Brain pericyte (primary cell): ENCODE data around the gene OPA1.

Experiments used
- DNase-seq: peaks from one replicate; pipeline ENCODE4 v3.0.0-alpha.2; 2012; ENCODE audit warnings: low read depth, low spot score

Gene OPA1, protein sequence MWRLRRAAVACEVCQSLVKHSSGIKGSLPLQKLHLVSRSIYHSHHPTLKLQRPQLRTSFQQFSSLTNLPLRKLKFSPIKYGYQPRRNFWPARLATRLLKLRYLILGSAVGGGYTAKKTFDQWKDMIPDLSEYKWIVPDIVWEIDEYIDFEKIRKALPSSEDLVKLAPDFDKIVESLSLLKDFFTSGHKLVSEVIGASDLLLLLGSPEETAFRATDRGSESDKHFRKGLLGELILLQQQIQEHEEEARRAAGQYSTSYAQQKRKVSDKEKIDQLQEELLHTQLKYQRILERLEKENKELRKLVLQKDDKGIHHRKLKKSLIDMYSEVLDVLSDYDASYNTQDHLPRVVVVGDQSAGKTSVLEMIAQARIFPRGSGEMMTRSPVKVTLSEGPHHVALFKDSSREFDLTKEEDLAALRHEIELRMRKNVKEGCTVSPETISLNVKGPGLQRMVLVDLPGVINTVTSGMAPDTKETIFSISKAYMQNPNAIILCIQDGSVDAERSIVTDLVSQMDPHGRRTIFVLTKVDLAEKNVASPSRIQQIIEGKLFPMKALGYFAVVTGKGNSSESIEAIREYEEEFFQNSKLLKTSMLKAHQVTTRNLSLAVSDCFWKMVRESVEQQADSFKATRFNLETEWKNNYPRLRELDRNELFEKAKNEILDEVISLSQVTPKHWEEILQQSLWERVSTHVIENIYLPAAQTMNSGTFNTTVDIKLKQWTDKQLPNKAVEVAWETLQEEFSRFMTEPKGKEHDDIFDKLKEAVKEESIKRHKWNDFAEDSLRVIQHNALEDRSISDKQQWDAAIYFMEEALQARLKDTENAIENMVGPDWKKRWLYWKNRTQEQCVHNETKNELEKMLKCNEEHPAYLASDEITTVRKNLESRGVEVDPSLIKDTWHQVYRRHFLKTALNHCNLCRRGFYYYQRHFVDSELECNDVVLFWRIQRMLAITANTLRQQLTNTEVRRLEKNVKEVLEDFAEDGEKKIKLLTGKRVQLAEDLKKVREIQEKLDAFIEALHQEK

DNA sequence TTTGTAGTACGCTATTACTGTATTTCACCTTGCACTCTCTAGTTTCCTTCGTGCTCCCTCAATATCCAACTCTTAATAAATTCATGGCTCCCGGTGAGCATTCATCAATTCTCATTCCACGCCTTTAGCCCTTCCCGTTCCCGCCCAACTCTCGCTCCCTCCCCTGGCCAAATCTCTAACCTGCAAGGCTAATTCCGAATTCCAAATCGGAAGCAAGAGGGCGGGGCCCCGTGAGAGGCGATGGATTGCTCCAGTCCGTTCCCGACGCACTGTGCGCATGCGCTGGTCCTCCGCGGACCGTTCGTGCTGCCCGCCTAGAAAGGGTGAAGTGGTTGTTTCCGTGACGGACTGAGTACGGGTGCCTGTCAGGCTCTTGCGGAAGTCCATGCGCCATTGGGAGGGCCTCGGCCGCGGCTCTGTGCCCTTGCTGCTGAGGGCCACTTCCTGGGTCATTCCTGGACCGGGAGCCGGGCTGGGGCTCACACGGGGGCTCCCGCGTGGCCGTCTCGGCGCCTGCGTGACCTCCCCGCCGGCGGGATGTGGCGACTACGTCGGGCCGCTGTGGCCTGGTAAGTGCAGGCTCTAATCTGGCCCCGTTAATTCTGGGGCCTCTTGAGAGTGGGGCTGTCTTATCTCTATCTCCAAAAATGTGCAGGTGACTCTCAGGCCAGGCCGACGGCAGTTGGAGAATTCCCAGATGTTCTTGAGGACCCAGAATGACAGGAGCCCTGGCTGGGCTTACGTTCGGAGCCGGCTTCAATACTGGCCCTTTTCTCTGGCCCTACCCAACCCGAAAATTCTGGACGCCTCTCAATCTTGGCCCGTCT, at the start of gene OPA1:
TSS of gene OPA1 (plus strand) at position 368 of the 827 bp plus-strand sequence. CDS start at position 538, 170 bp downstream.
- peak; percentile 95 for DNase-seq

DNA sequence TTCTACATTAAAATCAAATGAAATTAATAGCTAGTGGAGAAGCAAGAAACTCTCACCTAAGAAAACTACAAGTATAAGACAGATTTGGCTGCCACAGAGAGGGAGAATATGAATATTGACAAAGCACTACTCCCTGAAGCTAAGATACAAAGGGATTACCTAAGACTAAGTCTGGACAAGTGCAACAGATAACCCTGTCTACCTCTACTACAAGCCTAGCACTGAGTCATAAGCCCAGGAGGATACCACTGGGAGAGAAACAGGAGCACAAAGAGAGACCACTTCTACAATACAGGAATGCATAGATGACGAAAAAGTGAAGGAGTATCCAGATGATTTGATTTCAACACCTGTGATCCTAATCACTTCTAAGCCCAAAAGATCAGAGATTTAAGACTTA, 48.7 kb upstream of the OPA1 start:
- no peak for DNase-seq

DNA sequence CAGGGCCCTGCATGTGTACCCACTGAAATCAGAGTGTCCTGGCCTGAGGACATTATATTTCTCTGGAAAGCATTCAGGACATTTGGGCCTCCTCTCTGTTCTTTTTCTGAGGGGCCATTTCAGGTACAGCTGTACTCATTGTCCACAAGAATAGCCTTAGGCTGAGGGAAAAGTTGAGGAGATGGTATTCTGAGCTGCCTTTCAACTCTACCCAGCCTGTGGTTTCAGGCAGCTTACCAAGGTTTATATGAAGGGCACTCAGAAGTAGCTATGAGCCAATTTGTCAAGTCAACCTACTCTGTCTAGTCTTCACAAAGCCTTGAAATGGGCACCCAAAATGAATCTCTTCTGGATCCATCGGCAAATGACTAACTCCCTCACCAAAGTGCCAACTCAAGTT, 47.7 kb upstream of the OPA1 start:
- no peak for DNase-seq

DNA sequence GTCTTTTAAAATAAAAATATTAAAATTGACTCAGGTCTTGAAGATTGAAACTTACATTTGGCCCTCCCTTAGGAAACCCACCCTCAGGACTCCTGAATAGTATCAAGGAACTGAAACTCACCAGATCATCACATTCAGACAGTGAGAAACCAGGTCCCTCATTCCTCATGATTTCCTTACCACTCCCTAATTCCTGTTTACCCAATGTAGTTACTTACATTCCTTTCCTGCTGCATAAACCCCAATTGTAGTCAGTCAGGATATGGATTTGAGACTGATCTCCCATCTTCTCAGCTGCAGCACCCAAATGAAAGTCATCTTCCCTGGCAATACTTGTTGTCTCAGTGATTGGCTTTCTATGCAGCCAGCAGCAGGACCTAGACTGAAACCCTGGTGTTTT, 46.9 kb upstream of the OPA1 start:
- DNase-seq = no peak

DNA sequence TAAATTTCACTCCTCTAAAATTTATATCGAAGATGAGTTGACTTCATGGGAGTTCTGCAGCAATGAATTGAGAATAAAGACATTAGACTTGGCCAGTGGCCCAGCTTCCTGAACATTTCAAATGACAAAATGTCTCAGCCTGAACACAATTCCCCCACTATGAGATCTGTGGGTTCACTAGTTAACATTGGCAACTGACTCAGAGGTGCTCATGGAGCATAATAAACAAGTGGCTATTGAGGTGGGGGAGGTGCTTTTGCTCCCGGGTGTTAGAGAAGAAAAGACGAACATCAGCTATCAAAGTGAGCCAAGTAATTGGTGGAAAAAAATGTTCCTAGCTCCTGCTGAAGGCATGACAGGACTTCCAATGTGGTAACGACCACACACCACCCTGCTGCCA, 44.6 kb upstream of the OPA1 start:
- no peak for DNase-seq

DNA sequence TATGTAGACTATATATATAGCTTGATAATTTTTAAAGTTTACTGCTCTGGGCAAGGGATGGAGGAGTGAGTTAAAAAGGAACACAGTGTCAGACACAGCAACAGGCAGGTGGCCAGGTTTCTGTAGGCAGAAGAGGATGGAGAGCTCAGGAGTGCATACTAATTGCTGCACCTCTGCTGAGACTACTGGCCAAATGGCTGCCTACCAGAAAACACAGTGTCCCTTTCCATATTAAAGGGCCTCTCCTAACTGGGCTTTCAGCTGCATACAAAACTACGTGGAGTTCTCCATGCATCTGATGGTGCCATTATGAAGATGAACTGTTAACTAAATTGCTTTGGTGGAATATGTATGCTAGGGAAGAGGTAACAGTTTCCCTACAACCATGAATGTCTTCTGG, 40.1 kb upstream of the OPA1 start:
- no peak for DNase-seq

DNA sequence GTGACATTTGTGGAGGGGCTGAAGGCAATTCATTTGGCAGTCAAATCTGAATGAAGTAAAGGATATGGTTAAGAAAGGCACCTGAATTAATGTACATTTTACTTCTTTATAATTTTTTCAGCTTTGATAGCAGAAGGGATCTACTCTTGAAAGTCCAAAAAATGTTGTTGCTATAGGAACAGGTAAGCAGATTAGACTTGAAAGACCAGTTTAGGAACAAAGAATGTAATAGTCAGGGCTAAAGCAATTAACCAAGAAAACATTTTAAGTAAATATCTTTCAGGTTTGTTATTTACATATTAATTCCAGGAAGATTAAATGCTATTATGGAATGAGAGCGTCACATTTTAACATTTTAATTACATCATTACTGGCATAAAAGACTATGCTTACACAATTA, 39.4 kb upstream of the OPA1 start:
- DNase-seq = no peak

DNA sequence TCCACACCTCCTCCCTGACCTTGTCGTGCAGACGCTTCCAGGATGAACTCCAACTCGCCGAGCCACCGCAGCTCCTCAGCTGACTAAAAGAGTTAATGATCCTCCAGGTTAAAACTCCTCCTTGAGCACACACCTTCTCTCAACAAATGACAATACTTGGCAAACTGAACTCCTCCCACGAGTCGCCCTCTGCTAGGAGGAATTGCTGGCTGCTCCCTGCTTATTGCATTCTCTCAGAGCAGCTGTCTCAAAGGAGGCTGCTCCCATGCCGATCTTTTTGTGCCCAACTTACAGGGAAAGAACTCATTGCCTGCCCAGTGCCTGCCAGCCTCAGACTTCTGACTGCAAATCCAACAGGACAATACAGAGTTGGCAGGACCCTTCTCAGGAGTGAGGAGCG, 38.2 kb upstream of the OPA1 start, which contains the start of gene ATP13A4:
TSS of gene ATP13A4 (minus strand) at position 85 of the 400 bp plus-strand sequence. CDS start 96 bp downstream, outside the sequence.
- no peak for DNase-seq

DNA sequence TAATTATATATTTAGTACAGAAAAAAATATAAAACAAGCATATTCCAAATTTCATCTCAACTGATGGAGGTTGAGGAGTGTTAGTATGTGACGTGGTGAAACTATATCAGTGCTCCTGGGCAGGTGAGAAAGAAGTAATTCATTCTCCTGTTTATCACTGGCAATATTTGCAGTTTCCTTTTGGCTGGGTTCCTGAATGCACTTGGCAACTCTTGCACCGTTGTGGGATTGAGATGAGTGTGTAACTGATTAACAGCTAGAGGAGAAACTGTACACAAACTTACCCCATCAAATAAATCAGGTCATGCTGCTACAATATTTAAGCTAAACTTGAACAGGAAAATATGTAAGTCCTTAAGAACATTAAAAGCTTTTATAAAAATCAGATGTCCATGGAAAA, 36.2 kb upstream of the OPA1 start:
- DNase-seq = no peak

DNA sequence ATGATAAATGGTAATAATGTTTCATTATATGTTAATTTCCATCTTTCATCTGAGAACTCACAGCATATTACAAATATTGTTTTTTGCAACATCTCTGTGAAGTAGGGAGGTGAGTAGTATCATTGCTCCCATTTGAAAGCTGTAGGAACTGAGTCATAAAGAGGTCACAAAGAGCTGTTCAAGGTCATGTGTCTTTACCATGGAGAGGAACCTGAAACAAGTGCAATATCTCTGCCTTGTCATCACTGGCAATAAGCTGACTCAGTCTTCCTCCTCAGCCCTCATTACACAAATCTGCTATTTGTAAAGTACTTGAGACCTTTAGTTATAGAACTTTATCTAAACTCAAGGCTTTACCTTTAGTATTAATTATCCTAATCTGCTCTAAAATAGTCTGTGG, 33.9 kb upstream of the OPA1 start:
- no peak for DNase-seq

DNA sequence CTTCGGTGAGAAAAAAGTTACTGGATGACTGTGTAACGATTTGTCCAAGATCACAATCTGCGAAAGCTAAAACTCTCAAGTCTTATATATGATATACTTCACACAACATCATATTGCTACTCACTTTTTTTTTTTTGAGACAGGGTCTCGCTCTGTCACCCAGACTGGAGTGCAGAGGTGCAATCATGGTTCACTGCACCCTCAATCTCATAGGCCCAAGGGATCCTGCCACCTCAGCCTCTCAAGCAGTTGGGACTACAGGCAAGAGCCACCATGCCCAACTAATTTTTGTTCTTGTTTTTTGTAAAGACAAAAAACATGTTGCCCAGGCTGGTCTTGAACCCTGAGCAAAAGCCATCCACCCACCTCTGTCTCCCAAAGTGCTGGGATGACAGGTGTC, 32.9 kb upstream of the OPA1 start:
- DNase-seq = no peak

DNA sequence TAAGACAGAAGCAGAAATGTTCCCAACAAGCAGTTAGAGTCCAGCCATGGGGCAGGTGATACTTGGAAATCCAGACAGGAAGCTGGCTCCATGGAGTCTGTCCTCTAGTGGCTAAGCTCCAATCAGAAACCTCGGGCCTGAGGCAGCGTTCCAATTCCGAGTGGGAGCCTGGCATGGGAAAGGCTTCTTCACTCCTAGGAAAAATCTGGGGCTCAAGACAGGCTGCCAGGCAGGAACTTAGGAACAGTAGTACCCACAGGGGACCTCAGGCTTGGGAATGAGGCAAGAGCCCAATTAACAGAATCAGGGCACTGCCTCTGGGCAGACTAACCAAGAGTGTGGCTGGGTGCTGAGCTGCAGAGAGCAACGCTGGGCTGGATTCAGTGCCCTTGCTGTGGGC, 32.1 kb upstream of the OPA1 start:
- DNase-seq = no peak

DNA sequence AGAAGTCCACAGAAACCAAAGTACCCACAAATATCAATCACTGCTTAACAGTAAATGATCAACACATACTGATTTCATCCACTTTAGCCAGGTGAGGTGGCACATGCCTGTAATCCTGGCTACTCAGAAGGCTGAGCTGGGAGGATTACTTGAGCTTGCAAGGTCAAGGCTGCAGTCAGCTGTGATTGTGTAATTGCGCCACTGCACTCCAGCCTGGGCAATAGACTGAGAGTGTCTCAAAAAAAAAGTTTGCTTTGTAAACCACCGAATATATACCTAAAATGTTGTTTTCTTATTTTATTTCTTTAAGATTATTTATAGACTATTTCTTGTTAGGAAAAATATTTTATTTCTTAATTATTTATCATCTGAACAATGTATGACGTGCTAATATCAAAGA, 29.6 kb upstream of the OPA1 start:
- DNase-seq = no peak

DNA sequence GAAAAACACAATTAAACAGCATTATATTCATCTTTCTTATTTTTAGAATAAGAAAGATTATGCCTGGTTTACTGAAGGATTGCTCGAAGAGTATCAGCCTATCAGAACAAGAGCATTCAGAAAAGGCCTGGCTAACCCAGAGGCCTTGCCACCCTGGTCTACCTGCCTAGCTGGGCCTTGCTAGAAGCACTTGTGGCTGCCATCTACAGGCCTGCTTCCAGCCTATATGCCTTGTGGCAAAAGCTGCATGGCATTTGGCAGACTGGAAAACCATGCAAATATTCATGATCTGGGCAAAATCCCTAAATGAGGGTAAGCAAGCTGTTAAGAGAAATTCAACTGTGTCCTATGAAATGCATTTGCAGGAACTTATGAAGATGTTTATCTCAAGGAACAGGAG, 29.0 kb upstream of the OPA1 start:
- no peak for DNase-seq

DNA sequence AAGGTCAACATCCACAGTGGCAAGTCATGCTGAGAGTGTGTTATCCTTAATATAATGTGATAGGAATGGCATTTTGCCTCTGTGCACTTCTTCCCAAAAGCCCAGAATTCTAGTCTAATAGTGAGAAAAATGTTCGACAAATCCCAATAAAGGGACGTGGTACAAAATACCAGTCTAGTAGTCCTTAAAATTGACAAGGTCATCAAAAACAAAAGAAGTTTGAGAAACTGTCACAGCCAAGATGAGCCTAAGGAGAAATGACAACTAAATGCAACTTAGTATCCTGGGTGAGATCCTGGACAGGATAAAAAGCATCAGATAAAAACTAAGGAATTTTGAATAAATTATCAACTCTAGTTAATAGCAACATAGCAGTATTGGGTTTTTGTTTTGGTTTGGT, 23.9 kb upstream of the OPA1 start:
- no peak for DNase-seq

DNA sequence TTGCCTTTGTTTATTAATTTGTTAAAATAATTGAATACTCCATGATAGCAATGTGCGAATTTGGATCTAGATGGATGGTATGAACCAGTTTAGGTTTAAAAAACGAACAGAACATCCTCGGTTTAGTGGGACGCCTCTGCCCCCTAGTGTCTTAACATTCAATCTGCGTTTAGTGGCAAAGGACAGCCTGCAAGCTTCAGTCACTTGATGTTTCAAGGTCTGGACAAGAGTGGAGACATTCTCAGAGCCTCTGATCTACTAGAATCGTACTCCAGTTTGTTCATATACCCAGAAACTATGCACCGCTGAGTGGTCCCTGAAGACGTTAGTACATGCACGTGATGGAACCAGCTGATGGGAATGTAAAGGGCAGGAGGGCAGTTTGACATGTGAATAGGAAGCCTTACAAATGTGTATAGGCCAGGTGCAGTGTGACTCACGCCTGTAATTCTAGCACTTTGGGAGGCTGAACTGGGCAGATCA, 20.5 kb upstream of the OPA1 start:
- DNase-seq = no peak

DNA sequence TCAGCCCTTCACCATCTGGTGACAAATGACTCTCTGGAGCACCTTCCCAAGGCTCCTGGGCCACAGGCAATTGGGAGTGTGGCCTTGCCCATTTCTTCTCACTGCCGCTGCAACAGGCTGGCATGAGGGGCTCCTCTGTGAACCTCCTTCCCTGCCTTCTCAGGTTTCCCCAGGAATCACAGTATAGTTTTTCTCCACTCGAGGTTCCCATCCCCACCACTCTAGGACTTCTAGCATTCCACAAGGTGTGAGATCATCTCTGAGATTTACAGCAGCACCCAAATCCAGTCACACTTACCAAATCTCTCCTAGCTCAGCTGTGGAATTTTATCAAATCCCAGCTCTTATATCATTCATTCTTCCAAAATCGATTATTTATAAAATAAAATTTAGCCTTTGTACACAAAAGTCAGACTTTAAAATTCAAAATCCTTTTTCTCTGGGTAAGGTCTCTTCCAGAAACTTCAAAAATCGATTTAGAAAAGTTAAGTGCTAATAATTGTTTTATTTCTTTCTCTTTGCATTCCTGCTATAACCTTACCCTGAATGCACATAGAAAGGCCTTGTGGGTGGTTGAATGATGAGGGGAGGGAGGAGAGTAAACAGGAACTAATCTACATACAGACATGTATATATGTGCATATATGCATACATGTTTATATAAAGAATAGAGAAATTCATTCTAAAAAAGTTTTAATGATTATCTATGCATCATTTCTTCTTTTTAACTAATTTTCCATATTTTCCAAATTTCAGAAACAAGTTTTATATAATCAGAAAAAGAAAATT, 19.4 kb upstream of the OPA1 start:
- no peak for DNase-seq

DNA sequence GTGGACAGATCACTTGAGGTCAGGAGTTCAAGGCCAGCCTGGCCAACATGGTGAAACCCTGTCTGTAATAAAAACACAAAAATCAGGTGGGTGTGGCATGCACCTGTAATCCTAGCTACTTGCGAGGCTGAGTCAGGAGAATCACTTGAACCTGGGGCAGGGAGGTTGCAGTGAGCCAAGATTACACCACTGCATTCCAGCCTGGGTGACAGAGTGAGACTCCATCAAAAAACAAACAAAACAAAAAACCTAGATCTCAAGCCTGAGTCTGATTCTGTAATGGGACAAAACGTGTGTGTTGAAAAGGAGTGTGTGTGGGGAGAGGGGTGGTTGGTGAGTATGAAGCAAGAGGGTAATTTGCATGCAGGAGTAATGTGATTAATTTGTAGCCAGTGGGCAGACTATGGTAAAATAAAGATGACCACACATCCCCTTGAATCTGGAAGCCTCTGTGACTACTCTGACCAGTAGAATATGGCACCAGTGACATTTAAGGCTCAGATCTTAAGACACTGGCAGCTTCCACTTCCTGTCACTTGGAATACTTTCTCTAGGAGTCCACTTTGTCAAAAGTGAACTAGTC, 18.4 kb upstream of the OPA1 start:
- no peak for DNase-seq

DNA sequence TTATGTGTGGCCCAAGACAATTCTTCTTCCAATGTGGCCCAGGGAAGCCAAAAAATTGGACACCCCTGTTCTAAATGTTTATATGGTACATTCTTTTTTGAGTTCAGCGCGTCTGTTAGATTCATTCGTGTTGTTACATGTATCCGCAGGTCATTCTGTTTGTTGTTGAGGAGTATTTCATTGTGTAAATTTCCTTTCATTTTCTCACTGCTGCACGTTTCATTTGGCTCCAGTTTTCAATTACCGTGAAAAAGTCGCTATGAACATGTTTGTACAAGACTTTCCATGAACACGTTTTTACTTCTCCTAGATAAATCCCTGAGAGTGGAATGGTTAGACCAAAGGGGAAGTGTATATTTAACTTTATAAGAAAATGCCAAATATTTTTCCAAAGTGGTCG, 7.5 kb upstream of the OPA1 start:
- DNase-seq = no peak

DNA sequence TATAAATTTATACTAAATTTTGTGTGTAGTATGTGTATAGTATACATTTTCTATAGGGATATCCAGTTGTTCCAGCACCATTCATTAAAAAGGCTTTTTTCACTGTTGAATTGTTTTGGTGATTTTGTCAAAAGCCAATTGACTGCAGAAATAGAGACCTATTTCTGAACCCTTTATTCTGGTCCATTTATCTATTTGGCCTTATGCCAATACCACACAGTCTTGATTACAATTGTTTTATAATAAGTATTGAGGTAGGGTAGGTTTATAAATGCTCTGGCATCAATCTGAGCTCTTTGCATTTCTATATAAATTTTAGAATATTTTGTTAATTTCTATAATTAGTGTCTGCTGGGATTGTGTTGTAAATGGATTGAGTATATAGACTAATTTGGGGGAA, 6.5 kb upstream of the OPA1 start:
- no peak for DNase-seq
